Activated CD8-positive, alpha-beta memory T cell treated with anti-CD3 and anti-CD28 coated beads for 48 hours (primary cell): ENCODE measurements around the gene MAX.

Experiments used
- DNase-seq, 3 experiments: peaks; one replicate each; pipeline ENCODE4 v3.0.0-alpha.2; 2020; ENCODE audit warnings: low read depth in 2 of 3, low spot score in 2 of 3

The MAX gene

GRCh38 chr14:65074449-65075150 is 27.7 kb downstream of the MAX start:
- no peak for DNase-seq

GRCh38 chr14:65073605-65074201 is 28.6 kb downstream of the MAX start:
- no peak for DNase-seq

- no peak for DNase-seq
Measured at GRCh38 chr14:65072937-65073336, 29.4 kb downstream of the MAX start.

GRCh38 chr14:65072256-65072655 is 30.1 kb downstream of the MAX start:
- DNase-seq: no peak

GRCh38 chr14:65071544-65071943 is 30.8 kb downstream of the MAX start:
- DNase-seq: no peak

GRCh38 chr14:65070471-65070976 is 31.8 kb downstream of the MAX start:
- DNase-seq: no peak

GRCh38 chr14:65069874-65070413 is 32.4 kb downstream of the MAX start:
- no peak for DNase-seq

GRCh38 chr14:65065719-65066118 is 36.6 kb downstream of the MAX start:
- DNase-seq: no peak

- DNase-seq: no peak
Measured at GRCh38 chr14:65062096-65063075, 39.9 kb downstream of the MAX start.

- no peak for DNase-seq
Measured at GRCh38 chr14:65057695-65058094, 44.6 kb downstream of the MAX start.

GRCh38 chr14:65054471-65055085 is 47.7 kb downstream of the MAX start:
- no peak for DNase-seq

GRCh38 chr14:65053466-65053865 is 48.9 kb downstream of the MAX start:
- DNase-seq: no peak

- DNase-seq: no peak
Measured at GRCh38 chr14:65052832-65053231, 49.5 kb downstream of the MAX start.

GRCh38 chr14:65045709-65046108 is 56.6 kb downstream of the MAX start:
- DNase-seq: no peak

- DNase-seq: no peak
Measured at GRCh38 chr14:65045006-65045405, 57.3 kb downstream of the MAX start.

GRCh38 chr14:65044596-65044959 is 57.7 kb downstream of the MAX start:
- DNase-seq: no peak

- no peak for DNase-seq
Measured at GRCh38 chr14:65043893-65044595, 58.3 kb downstream of the MAX start.

- no peak for DNase-seq
Measured at GRCh38 chr14:65042731-65043372, 59.5 kb downstream of the MAX start.

- DNase-seq: no peak
Measured at GRCh38 chr14:65042296-65042695, 60.0 kb downstream of the MAX start.

GRCh38 chr14:65041434-65041915 is 60.8 kb downstream of the MAX start:
- no peak for DNase-seq
